GM12878 (cell line): ENCODE data around the gene R3HDM1. TPM values are rescaled to one million over a fixed set of nuclear protein-coding genes. Genes with fewer than 3 reads are reported as not detected.

Experiments used
- GATAD2B ChIP-seq: fragments of 450-650 bp; conservative IDR thresholded peaks from 2 replicates; pipeline ENCODE4 v1.6.1; 2017; ENCODE audit warnings: low read depth, mild to moderate bottlenecking, moderate library complexity
- IKZF1 ChIP-seq: fragments of 450-650 bp; conservative IDR thresholded peaks from 2 replicates; pipeline ENCODE4 v1.6.1; 2017; ENCODE audit warnings: antibody characterized with exemption, mild to moderate bottlenecking
- POLR2AphosphoS5 ChIP-seq: IDR thresholded peaks from 2 replicates; pipeline ENCODE4 v1.6.1; 2011; ENCODE audit warnings: mild to moderate bottlenecking, low read length, inconsistent platforms
- RAD51 ChIP-seq: fragments of 450-650 bp; IDR thresholded peaks from 2 replicates; pipeline ENCODE4 v1.6.1; 2016; ENCODE audit warnings: moderate library complexity, mild to moderate bottlenecking, inconsistent platforms
- ZNF622 ChIP-seq: fragments of 450-650 bp; IDR thresholded peaks from 2 replicates; pipeline ENCODE4 v1.6.1; 2017; ENCODE audit warnings: mild to moderate bottlenecking, inconsistent platforms
- ZSCAN29 ChIP-seq: fragments of 450-650 bp; IDR thresholded peaks from 2 replicates; pipeline ENCODE4 v1.6.1; 2017; ENCODE audit warnings: mild to moderate bottlenecking, moderate library complexity
- polyA plus RNA-seq, 11 experiments: library from polyadenylated mRNA; depleted of rRNA in 4 of 11; unstranded in 6 of 11; stranded (reverse) in 5 of 11; fragments of >200 nt; fragmentation: Nextera tagmentation in 4 of 11; fragmentation: Illumina TruSeq in 1 of 11; extraction: Ambion mirVana in 4 of 11; extraction: Trizol in 1 of 11; gene quantifications; 1 replicate in 1 of 11; 2 replicates in 10 of 11; pipeline versions ENCODE4 v1.2.1 to v1.2.3, GENCODE V29; 2011 to 2016; ENCODE audit warnings: inconsistent platforms in 2 of 11, missing spikeins in 2 of 11, low read depth in 1 of 11
- total RNA-seq, 4 experiments: library from RNA; depleted of rRNA in 3 of 4; stranded (reverse); fragments of >200 nt in 3 of 4; fragmentation: Illumina TruSeq in 1 of 4; extraction: Trizol in 1 of 4; gene quantifications; 2 replicates each; pipeline versions ENCODE4 v1.2.1 to v1.2.3, GENCODE V29; 2013 to 2021
- TF ChIP-seq, protein P1 (sequence below): fragments of 450-650 bp; IDR thresholded peaks from 2 replicates; pipeline ENCODE4 v1.6.1; 2017; ENCODE audit warnings: borderline replicate concordance
- TF ChIP-seq, protein P2 (sequence below): fragments of 450-650 bp; IDR thresholded peaks from 2 replicates; pipeline ENCODE4 v1.6.1; 2017; ENCODE audit warnings: mild to moderate bottlenecking, moderate library complexity
- TF ChIP-seq, protein P3 (sequence below): fragments of 150-350 bp; IDR thresholded peaks from 2 replicates; pipeline ENCODE4 v1.6.1; 2014; ENCODE audit warnings: mild to moderate bottlenecking, low read depth, low read length

Gene R3HDM1
- total and polyA plus RNA-seq, 10 of the 15 experiments (the other 5 are each of a cell fraction or from before 2014, with no cell fraction given), result 16.8 to 89.6 (median 47.7) TPM

DNA sequence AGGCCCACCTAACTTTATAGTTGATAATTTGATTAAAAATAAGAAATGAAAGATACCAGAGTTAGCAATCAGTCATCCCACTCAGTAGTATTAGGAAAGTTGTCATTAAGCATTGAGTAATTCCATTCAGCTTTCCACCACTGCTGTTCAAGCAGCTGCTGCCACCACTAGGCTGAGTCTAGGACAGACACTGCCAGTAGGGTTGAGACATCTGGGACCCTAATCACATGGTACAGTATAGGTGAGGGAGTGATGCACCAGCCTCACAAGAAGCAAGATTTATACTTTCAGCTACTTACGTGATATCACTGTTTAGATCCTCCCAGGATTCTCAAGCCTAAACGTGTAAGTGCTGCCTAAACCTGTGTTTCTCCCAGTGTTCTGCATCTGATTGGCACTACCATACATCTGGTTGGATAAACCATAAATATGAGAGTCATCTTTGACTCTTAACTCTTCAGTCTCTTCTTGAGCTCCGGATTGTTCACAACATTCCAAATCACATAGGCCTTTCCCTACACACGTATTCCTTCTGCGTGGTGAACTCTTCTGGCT lies 213.6 kb downstream of the R3HDM1 start (continued):
- TF ChIP-seq, protein P1, sequence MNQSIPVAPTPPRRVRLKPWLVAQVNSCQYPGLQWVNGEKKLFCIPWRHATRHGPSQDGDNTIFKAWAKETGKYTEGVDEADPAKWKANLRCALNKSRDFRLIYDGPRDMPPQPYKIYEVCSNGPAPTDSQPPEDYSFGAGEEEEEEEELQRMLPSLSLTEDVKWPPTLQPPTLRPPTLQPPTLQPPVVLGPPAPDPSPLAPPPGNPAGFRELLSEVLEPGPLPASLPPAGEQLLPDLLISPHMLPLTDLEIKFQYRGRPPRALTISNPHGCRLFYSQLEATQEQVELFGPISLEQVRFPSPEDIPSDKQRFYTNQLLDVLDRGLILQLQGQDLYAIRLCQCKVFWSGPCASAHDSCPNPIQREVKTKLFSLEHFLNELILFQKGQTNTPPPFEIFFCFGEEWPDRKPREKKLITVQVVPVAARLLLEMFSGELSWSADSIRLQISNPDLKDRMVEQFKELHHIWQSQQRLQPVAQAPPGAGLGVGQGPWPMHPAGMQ, result no peak
- TF ChIP-seq, protein P2, sequence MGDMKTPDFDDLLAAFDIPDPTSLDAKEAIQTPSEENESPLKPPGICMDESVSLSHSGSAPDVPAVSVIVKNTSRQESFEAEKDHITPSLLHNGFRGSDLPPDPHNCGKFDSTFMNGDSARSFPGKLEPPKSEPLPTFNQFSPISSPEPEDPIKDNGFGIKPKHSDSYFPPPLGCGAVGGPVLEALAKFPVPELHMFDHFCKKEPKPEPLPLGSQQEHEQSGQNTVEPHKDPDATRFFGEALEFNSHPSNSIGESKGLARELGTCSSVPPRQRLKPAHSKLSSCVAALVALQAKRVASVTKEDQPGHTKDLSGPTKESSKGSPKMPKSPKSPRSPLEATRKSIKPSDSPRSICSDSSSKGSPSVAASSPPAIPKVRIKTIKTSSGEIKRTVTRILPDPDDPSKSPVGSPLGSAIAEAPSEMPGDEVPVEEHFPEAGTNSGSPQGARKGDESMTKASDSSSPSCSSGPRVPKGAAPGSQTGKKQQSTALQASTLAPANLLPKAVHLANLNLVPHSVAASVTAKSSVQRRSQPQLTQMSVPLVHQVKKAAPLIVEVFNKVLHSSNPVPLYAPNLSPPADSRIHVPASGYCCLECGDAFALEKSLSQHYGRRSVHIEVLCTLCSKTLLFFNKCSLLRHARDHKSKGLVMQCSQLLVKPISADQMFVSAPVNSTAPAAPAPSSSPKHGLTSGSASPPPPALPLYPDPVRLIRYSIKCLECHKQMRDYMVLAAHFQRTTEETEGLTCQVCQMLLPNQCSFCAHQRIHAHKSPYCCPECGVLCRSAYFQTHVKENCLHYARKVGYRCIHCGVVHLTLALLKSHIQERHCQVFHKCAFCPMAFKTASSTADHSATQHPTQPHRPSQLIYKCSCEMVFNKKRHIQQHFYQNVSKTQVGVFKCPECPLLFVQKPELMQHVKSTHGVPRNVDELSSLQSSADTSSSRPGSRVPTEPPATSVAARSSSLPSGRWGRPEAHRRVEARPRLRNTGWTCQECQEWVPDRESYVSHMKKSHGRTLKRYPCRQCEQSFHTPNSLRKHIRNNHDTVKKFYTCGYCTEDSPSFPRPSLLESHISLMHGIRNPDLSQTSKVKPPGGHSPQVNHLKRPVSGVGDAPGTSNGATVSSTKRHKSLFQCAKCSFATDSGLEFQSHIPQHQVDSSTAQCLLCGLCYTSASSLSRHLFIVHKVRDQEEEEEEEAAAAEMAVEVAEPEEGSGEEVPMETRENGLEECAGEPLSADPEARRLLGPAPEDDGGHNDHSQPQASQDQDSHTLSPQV, result no peak
- no peak for TF ChIP-seq GATAD2B
- TF ChIP-seq IKZF1, result no peak
- no peak for TF ChIP-seq ZSCAN29
- TF ChIP-seq RAD51, result peak; percentile 49
- TF ChIP-seq POLR2AphosphoS5, result peak; percentile 64
- TF ChIP-seq, protein P3, sequence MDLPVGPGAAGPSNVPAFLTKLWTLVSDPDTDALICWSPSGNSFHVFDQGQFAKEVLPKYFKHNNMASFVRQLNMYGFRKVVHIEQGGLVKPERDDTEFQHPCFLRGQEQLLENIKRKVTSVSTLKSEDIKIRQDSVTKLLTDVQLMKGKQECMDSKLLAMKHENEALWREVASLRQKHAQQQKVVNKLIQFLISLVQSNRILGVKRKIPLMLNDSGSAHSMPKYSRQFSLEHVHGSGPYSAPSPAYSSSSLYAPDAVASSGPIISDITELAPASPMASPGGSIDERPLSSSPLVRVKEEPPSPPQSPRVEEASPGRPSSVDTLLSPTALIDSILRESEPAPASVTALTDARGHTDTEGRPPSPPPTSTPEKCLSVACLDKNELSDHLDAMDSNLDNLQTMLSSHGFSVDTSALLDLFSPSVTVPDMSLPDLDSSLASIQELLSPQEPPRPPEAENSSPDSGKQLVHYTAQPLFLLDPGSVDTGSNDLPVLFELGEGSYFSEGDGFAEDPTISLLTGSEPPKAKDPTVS, result no peak
- no peak for TF ChIP-seq ZNF622
